MCF 10A (cell line): ENCODE results near the gene FGF11. TPM values are rescaled to one million over a fixed set of nuclear protein-coding genes. Genes with fewer than 3 reads are reported as not detected.

Experiments used
- BruUV-seq: library from RNA; stranded (reverse); fragments of 400-500 nt; replicated peaks from 2 replicates; lab custom pipeline; 2021; lab: Mats Ljungman, UMichigan
- CTCF ChIA-PET: fragments of 300-600 bp; sonication (Branson Sonifier 250); formaldehyde crosslinking; extraction: SDS; loops from one replicate; lab custom pipeline; 2021; ENCODE audit warnings: antibody characterized with exemption, inconsistent platforms; lab: Yijun Ruan, JAX
- POLR2A ChIA-PET: fragments of 300-600, 350-650 bp; sonication (Branson Sonifier 250); formaldehyde crosslinking; extraction: SDS; loops from one replicate; lab custom pipeline; 2020; ENCODE audit warnings: antibody characterized with exemption, inconsistent platforms; lab: Yijun Ruan, JAX
- DNase-seq: peaks from one replicate; pipeline ENCODE4 v3.0.0-alpha.2; 2018; ENCODE audit not compliant: unreplicated experiment
- H3K27ac Mint-ChIP-seq: one replicate; pipeline ENCODE4 v1.8.0; 2022; ENCODE audit warnings: mild to moderate bottlenecking, low read depth, mixed read lengths; ENCODE audit not compliant: unreplicated experiment
- H3K27me3 Mint-ChIP-seq: one replicate; pipeline ENCODE4 v1.8.0; 2022; ENCODE audit warnings: mixed read lengths; ENCODE audit not compliant: insufficient read depth, unreplicated experiment
- H3K36me3 Mint-ChIP-seq: one replicate; pipeline ENCODE4 v1.8.0; 2022; ENCODE audit warnings: mild to moderate bottlenecking, moderate library complexity, mixed read lengths; ENCODE audit not compliant: insufficient read depth, unreplicated experiment
- H3K4me1 Mint-ChIP-seq: one replicate; pipeline ENCODE4 v1.8.0; 2022; ENCODE audit warnings: mixed read lengths; ENCODE audit not compliant: insufficient read depth, unreplicated experiment
- H3K4me3 Mint-ChIP-seq: one replicate; pipeline ENCODE4 v1.8.0; 2022; ENCODE audit warnings: mild to moderate bottlenecking, moderate library complexity, mixed read lengths; ENCODE audit not compliant: unreplicated experiment
- H3K9me3 Mint-ChIP-seq: one replicate; pipeline ENCODE4 v1.8.0; 2022; ENCODE audit warnings: mixed read lengths; ENCODE audit not compliant: unreplicated experiment
- CTCF ChIP-seq: fragments of 200-600 bp; IDR thresholded peaks from one replicate; pipeline ENCODE4 v1.8.0; 2022; ENCODE audit warnings: antibody characterized with exemption, mild to moderate bottlenecking; ENCODE audit not compliant: unreplicated experiment
- intact Hi-C: fragments of 100-400 bp; cut with micrococcal nuclease; formaldehyde crosslinking; loops from 2 replicates; pipeline ENCODE4 v1.14.1; 2022
- total RNA-seq: library from RNA; stranded (reverse); gene quantifications from 2 replicates; pipeline ENCODE4 v1.2.3, GENCODE V29; 2022

The FGF11 gene
- total RNA-seq, 1 experiment from 2014 or later, result 0.84 TPM

GRCh38 chr17:7403977-7404736 is 35.2 kb upstream of the FGF11 start, which contains the start of gene TMEM256:
TSS of gene TMEM256 (minus strand) at chr17:7404097. CDS start at chr17:7404084, 13 bp downstream.
- no TSS peak for BruUV-seq
- no peaks in the 10 kb centered on the region for H3K27me3 Mint-ChIP-seq
- CTCF ChIA-PET, result interaction anchor here (0.6 to 1.5 kb wide), 8 partner anchors 9 to 162 kb away, joined by 3 to 4 read pairs (median 3); no protein-coding TSS in a partner anchor
- DNase-seq, result peak; percentile 99
- intact Hi-C loops, result loop anchor here (1.0 to 2.0 kb wide), 2 partner anchors 31 to 47 kb away; partner anchors contain the start of gene TMEM102
- no peak for TF ChIP-seq CTCF
- POLR2A ChIA-PET, result interaction anchor here (0.7 to 2.7 kb wide), 35 partner anchors 9 to 617 kb away, joined by 3 to 48 read pairs (median 4); partner anchors contain the start of genes DVL2, GABARAP, KCTD11 and MPDU1
- peak within 1 kb of the TSS; percentile 78 for H3K4me3 Mint-ChIP-seq
- H3K27ac Mint-ChIP-seq, result peak within 1 kb of the TSS; percentile 86
- H3K4me1 Mint-ChIP-seq, result peaks cover 16% of the 10 kb centered on the region
- H3K9me3 Mint-ChIP-seq, result no peaks in the 10 kb centered on the region
- H3K36me3 Mint-ChIP-seq, result peaks cover 7% of the 10 kb centered on the region

- no peak for TF ChIP-seq CTCF
- Mint-ChIP-seq H3K4me3 (peak overlapping the region; percentile 78), H3K4me1 (peaks cover 16% of the 10 kb centered on the region), H3K27me3 (no peaks in the 10 kb centered on the region), H3K9me3 (no peaks in the 10 kb centered on the region), H3K36me3 (peaks cover 7% of the 10 kb centered on the region), H3K27ac (peak overlapping the region; percentile 86)
- BruUV-seq, result no TSS peak
- POLR2A ChIA-PET, result interaction anchor here (0.6 to 2.7 kb wide), 33 partner anchors 10 to 618 kb away, joined by 3 to 48 read pairs (median 4); partner anchors contain the start of genes DVL2, GABARAP, KCTD11 and MPDU1
- CTCF ChIA-PET, result interaction anchor here (0.6 to 1.5 kb wide), 6 partner anchors 9 to 138 kb away, joined by 3 read pairs; no protein-coding TSS in a partner anchor
- intact Hi-C loops, result loop anchor here (1.0 to 2.0 kb wide), 2 partner anchors 30 to 48 kb away; partner anchors contain the start of gene TMEM102
- DNase-seq, result no peak
These were observed 34.5 kb upstream of the FGF11 start for GRCh38 chr17:7404737-7405349.

- no peaks in the 10 kb centered on the region for H3K27me3 Mint-ChIP-seq
- no peak for DNase-seq
- BruUV-seq, result no TSS peak
- ChIA-PET CTCF (interaction anchor here (1.2 kb wide), 1 partner anchor 21 kb away, joined by 3 read pairs; no protein-coding TSS in a partner anchor), POLR2A (interaction anchor here (0.6 kb wide), 1 partner anchor 22 kb away, joined by 3 read pairs; no protein-coding TSS in a partner anchor)
- TF ChIP-seq CTCF, result no peak
- no peaks in the 10 kb centered on the region for H3K9me3 Mint-ChIP-seq
- peaks cover 14% of the 10 kb centered on the region for H3K36me3 Mint-ChIP-seq
- peaks cover 16% of the 10 kb centered on the region for H3K4me1 Mint-ChIP-seq
- intact Hi-C loops, result loop anchor here (2.0 kb wide), 1 partner anchor 49 kb away; no protein-coding TSS in a partner anchor
- H3K27ac Mint-ChIP-seq, result peak overlapping the region; percentile 86
- H3K4me3 Mint-ChIP-seq, result peak overlapping the region; percentile 78
These were observed 33.7 kb upstream of the FGF11 start for GRCh38 chr17:7405350-7406234.
